GM12873 (cell line): Measurements from ENCODE around the gene TRIM9.

ENCODE experiments used
- TF ChIP-seq, protein P1 (sequence below): IDR thresholded peaks from 2 replicates; pipeline ENCODE4 v1.5.1; 2012; ENCODE audit warnings: low read depth, mild to moderate bottlenecking, moderate library complexity, low read length, control low read depth; ENCODE audit not compliant: insufficient read depth; ENCODE audit errors: missing control alignments

TRIM9 gene

DNA sequence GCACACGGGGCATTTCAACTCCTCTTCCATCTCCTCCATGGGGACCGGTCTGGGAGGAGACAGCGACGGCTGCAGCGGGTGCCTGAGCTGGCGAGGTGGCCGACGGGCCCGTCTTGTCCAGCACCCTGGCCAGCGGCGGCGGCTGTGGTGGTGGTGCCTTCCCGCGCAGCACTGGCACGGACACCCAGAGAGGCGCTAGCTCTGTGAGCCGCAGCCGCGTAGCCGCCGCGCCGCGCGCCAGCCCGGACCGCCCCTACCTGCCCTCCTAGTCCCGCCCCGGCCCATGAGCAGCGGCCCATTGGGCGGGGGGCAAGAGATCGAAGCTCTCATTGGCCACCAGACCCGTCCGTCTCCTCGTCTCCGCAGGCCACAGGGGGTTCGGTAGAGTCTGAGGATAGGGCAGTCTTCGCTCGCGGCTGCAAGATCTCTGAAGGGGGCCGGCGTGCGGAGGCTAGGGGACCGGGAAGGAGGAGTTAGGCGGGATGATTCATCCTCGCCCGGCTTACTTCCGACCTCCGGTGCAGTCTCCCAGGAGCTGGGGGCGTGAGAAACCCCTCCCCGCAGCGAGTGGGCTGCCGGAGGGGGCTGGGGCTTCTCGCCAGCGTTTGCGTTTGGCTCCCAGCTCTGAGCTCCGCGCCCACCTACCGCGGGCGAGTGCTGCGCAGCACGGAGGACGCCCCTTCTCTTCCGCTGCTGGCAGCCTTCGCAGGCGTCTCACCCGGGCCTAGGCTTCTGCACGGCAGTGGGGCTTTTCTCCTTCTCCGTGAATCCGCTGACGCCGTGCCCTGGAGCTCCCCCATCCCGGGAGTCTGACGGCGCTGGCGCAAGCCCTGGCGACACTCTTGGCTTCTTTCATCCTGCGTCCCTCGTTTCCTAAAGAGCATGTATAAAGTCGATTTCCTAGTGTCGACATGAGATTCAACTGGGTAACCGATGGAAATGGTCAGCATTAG, at the start of gene TRIM9:
Gene TRIM9, minus strand, starts transcription at position 205 of the 953 bp plus-strand sequence. Its CDS starts 166 bp downstream, at position 39.
- TF ChIP-seq, protein P1, sequence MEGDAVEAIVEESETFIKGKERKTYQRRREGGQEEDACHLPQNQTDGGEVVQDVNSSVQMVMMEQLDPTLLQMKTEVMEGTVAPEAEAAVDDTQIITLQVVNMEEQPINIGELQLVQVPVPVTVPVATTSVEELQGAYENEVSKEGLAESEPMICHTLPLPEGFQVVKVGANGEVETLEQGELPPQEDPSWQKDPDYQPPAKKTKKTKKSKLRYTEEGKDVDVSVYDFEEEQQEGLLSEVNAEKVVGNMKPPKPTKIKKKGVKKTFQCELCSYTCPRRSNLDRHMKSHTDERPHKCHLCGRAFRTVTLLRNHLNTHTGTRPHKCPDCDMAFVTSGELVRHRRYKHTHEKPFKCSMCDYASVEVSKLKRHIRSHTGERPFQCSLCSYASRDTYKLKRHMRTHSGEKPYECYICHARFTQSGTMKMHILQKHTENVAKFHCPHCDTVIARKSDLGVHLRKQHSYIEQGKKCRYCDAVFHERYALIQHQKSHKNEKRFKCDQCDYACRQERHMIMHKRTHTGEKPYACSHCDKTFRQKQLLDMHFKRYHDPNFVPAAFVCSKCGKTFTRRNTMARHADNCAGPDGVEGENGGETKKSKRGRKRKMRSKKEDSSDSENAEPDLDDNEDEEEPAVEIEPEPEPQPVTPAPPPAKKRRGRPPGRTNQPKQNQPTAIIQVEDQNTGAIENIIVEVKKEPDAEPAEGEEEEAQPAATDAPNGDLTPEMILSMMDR, result no peak

GRCh38 chr14:51140856-51141255, 46.0 kb upstream of the TRIM9 start:
- TF ChIP-seq, protein P1, result no peak

DNA sequence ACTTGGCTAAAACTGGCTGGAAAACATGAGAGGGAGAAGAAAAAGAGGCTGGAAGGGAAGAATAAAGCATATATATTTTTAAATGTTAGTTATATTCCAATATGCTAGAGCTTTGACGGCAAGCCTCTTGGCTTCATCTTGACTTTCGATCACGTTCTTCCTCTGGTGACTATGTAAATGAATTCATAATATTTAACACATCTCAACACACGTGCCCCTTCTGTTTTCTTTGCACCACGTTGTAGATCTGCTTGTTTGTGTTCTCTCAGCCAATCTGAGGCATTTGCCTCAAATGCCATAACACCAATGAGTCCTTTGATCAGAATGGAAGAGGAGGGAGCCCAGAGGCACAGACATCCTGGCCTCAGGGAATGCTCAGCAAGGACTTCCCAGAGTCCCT, 45.4 kb upstream of the TRIM9 start:
- TF ChIP-seq, protein P1, result no peak

- TF ChIP-seq, protein P1, result no peak
These were observed 44.3 kb upstream of the TRIM9 start for GRCh38 chr14:51139121-51139681.

DNA sequence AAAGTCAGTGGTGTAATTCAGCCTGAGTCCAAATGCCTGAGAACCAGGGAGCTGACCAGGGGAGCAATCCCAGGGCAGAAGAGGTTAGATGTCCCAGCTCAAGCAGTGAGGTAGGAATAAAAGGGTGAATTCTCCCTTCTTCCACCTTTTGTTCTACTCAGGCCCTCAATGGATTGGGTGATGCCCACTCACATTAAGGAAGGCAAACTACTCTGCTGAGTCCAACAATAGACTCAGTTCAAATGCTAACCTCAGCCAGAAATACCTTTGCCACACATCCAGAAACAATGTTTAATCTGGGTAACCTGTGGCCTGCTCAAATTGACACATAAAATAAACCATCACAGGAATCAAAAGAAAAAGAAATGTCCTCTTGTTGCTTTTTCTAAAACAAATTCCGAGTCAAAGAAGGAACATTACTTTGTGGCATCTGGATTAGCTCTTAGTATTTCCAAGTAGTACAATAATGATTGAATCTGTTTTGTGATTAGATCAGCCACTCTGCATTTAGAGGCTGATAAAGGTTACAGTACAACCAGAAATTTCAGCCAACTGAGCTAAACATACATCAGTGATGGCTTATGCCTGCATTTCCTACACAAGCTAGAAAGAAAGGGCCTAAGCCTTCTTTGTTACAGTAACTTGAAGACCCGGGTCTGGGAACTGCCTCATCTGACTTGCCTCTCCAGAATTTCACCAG, 43.6 kb upstream of the TRIM9 start:
- TF ChIP-seq, protein P1, result no peak

DNA sequence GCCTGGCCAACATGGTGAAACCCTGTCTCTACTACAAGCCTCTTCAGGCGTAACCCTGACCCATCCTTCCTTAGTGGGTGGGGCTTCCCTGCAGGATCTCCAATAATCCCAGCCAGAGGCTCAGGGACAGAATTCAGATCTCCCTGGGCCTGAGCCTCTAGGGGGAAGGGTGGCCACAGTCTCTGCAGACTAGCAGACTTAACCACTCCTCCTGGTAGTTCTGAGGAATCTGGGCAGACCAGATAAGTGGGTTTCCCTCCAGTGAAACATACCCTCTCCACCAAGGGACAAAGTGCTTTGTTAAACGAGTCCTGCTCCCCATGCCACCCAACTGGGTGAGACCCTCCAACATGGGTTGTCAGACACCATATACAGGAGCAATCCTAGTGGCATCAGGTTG, 36.6 kb upstream of the TRIM9 start:
- TF ChIP-seq, protein P1, result no peak

- TF ChIP-seq, protein P1, result no peak
These were observed 34.2 kb upstream of the TRIM9 start for GRCh38 chr14:51129130-51129529.
